HepG2 (cell line): ENCODE measurements around the gene NHSL1. TPM values are rescaled to one million over a fixed set of nuclear protein-coding genes. Genes with fewer than 3 reads are reported as not detected.

Experiments used
- BCLAF1 ChIP-seq: fragments of 450-650 bp; IDR thresholded peaks from 2 replicates; pipeline ENCODE4 v1.6.1; 2017; ENCODE audit warnings: mild to moderate bottlenecking
- CREBL2 ChIP-seq: sonication (generic); formaldehyde crosslinking; IDR thresholded peaks from 2 replicates; pipeline ENCODE4 v1.8.1; 2023; ENCODE audit warnings: missing genetic modification reagents, mild to moderate bottlenecking, borderline replicate concordance
- GATAD2A ChIP-seq: IDR thresholded peaks from 2 replicates; pipeline ENCODE4 v1.6.1; 2016
- HNF1A ChIP-seq, 2 experiments: sonication (generic) in 1 of 2; formaldehyde crosslinking in 1 of 2; IDR thresholded peaks; 2 replicates each; pipeline versions ENCODE4 v1.4.0 to v1.6.1; 2016 to 2020; ENCODE audit warnings: borderline replicate concordance in 1 of 2, low read depth in 1 of 2, mild to moderate bottlenecking in 1 of 2, missing genetic modification reagents in 1 of 2
- JUNB ChIP-seq: sonication (generic); formaldehyde crosslinking; IDR thresholded peaks from 2 replicates; pipeline ENCODE4 v1.8.0; 2022; ENCODE audit warnings: missing genetic modification reagents, mild to moderate bottlenecking, borderline replicate concordance
- MYNN ChIP-seq: sonication (generic); formaldehyde crosslinking; IDR thresholded peaks from 2 replicates; pipeline ENCODE4 v1.4.0; 2020; ENCODE audit warnings: mild to moderate bottlenecking, low read depth, missing genetic modification reagents
- POLR2AphosphoS5 ChIP-seq: IDR thresholded peaks from 2 replicates; pipeline ENCODE4 v1.6.1; 2012; ENCODE audit warnings: low read depth, low read length
- POLR2G ChIP-seq: fragments of 200-400 bp; formaldehyde crosslinking; IDR thresholded peaks from 2 replicates; pipeline ENCODE4 v1.6.1; 2018; ENCODE audit warnings: mild to moderate bottlenecking, low read depth, low read length, moderate library complexity
- SATB2 ChIP-seq: sonication (generic); formaldehyde crosslinking; IDR thresholded peaks from 2 replicates; pipeline ENCODE4 v1.5.0; 2020; ENCODE audit warnings: missing genetic modification reagents
- ZBTB20 ChIP-seq: sonication (generic); formaldehyde crosslinking; IDR thresholded peaks from 2 replicates; pipeline ENCODE4 v1.8.1; 2023; ENCODE audit warnings: missing genetic modification reagents, low read depth, mild to moderate bottlenecking, borderline replicate concordance
- ZBTB39 ChIP-seq: sonication (generic); formaldehyde crosslinking; IDR thresholded peaks from 2 replicates; pipeline ENCODE4 v1.5.0; 2020; ENCODE audit warnings: missing genetic modification reagents
- ZFP82 ChIP-seq: sonication (generic); formaldehyde crosslinking; IDR thresholded peaks from 2 replicates; pipeline ENCODE4 v1.5.1; 2020; ENCODE audit warnings: mild to moderate bottlenecking, missing genetic modification reagents, borderline replicate concordance
- ZNF180 ChIP-seq: sonication (generic); formaldehyde crosslinking; IDR thresholded peaks from 2 replicates; pipeline ENCODE4 v1.4.0; 2020; ENCODE audit warnings: low read depth, missing genetic modification reagents, borderline replicate concordance
- ZNF251 ChIP-seq: sonication (generic); formaldehyde crosslinking; IDR thresholded peaks from 2 replicates; pipeline ENCODE4 v1.9.0; 2021; ENCODE audit warnings: mild to moderate bottlenecking, missing genetic modification reagents
- ZNF331 ChIP-seq: sonication (generic); formaldehyde crosslinking; IDR thresholded peaks from 2 replicates; pipeline ENCODE4 v1.4.0; 2020; ENCODE audit warnings: missing genetic modification reagents
- ZNF350 ChIP-seq: sonication (generic); formaldehyde crosslinking; IDR thresholded peaks from 2 replicates; pipeline ENCODE4 v1.4.0; 2020; ENCODE audit warnings: mild to moderate bottlenecking, low read depth, missing genetic modification reagents, borderline replicate concordance
- ZNF678 ChIP-seq: sonication (generic); formaldehyde crosslinking; IDR thresholded peaks from 2 replicates; pipeline ENCODE4 v1.4.0; 2020; ENCODE audit warnings: mild to moderate bottlenecking, missing genetic modification reagents
- ZNF883 ChIP-seq: sonication (generic); formaldehyde crosslinking; IDR thresholded peaks from 2 replicates; pipeline ENCODE4 v1.5.1; 2020; ENCODE audit warnings: mild to moderate bottlenecking, missing genetic modification reagents; ENCODE audit errors: not compliant biosample characterization
- polyA plus RNA-seq, 8 experiments: library from polyadenylated mRNA; depleted of rRNA in 3 of 8; stranded (reverse) in 7 of 8; unstranded in 1 of 8; fragments of >200 nt; fragmentation: Illumina TruSeq in 4 of 8; extraction: Trizol in 4 of 8; gene quantifications; 2 replicates each; pipeline versions ENCODE4 v1.2.1 to v1.2.3, GENCODE V29; 2011 to 2016; ENCODE audit warnings: low read depth in 4 of 8, missing spikeins in 1 of 8, mixed read lengths in 1 of 8; ENCODE audit not compliant: insufficient read depth in 1 of 8
- total RNA-seq, 5 experiments: library from RNA; depleted of rRNA; stranded (reverse); fragments of >200 nt; fragmentation: Illumina TruSeq; extraction: Trizol; gene quantifications; 2 replicates each; pipeline ENCODE4 v1.2.3, GENCODE V29; 2016; ENCODE audit warnings: low read depth in 1 of 5
- TF ChIP-seq, protein P1 (sequence below): sonication (generic); formaldehyde crosslinking; IDR thresholded peaks from 2 replicates; pipeline ENCODE4 v1.5.0; 2020; ENCODE audit warnings: missing genetic modification reagents

NHSL1 gene
- total and polyA plus RNA-seq, 2 of the 13 experiments (the other 11 are each of a cell fraction or from before 2014, with no cell fraction given), result 24.9 to 53.6 TPM

GRCh38 chr6:138517635-138518034 is 18.3 kb upstream of the NHSL1 start (continued):
- no peak for TF ChIP-seq BCLAF1
- TF ChIP-seq POLR2G, result no peak
- no peak for TF ChIP-seq ZFP82 (CRISPR knock-in tag)
- no peak for TF ChIP-seq POLR2AphosphoS5
- no peak for TF ChIP-seq ZNF883
- TF ChIP-seq MYNN, result no peak
- TF ChIP-seq ZNF251 (CRISPR knock-in tag), result no peak
- TF ChIP-seq ZNF678 (CRISPR knock-in tag), result no peak
- peak; percentile 63 for TF ChIP-seq GATAD2A (CRISPR knock-in tag)
- TF ChIP-seq ZNF331, result 0 out of 2 replicates have a peak, but pooled peaks have one; percentile 40
- no peak for TF ChIP-seq SATB2 (CRISPR knock-in tag)
- TF ChIP-seq ZNF180 (CRISPR knock-in tag), result no peak
- TF ChIP-seq ZBTB20 (CRISPR knock-in tag), result 0 out of 2 replicates have a peak, but pooled peaks have one; percentile 46
- no peak for TF ChIP-seq HNF1A (IDR thresholded peaks at IDR 0.05; ENCODE audit: low read depth)
- peak; percentile 41; the same call in 1 of the 2 replicates for TF ChIP-seq HNF1A (CRISPR knock-in tag; IDR thresholded peaks at IDR 0.05; ENCODE audit: borderline replicate concordance)
- TF ChIP-seq CREBL2 (CRISPR knock-in tag), result no peak
- no peak for TF ChIP-seq ZNF350 (CRISPR knock-in tag)
- TF ChIP-seq, protein P1, sequence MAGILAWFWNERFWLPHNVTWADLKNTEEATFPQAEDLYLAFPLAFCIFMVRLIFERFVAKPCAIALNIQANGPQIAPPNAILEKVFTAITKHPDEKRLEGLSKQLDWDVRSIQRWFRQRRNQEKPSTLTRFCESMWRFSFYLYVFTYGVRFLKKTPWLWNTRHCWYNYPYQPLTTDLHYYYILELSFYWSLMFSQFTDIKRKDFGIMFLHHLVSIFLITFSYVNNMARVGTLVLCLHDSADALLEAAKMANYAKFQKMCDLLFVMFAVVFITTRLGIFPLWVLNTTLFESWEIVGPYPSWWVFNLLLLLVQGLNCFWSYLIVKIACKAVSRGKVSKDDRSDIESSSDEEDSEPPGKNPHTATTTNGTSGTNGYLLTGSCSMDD, result no peak
- TF ChIP-seq ZBTB39 (CRISPR knock-in tag), result no peak
- no peak for TF ChIP-seq JUNB (CRISPR knock-in tag)
